Calu3 (cell line): Measurements from ENCODE around the gene SS18L1. TPM values are rescaled to one million over a fixed set of nuclear protein-coding genes. Genes with fewer than 3 reads are reported as not detected.

ENCODE experiments used
- BruUV-seq: library from RNA; stranded (reverse); fragments of 400-500 nt; replicated peaks from 2 replicates; lab custom pipeline; 2021; lab: Mats Ljungman, UMichigan
- CTCF ChIA-PET: fragments of 300-600 bp; sonication (Branson Sonifier 250); formaldehyde crosslinking; loops from one replicate; lab custom pipeline; 2022; ENCODE audit warnings: antibody characterized with exemption; lab: Charles Lee
- DNase-seq: peaks from one replicate; pipeline ENCODE4 v3.0.0; 2022
- H3K27ac Mint-ChIP-seq: one replicate; pipeline ENCODE4 v1.8.0; 2022; ENCODE audit warnings: mixed read lengths; ENCODE audit not compliant: unreplicated experiment
- H3K27me3 Mint-ChIP-seq: one replicate; pipeline ENCODE4 v1.8.0; 2022; ENCODE audit warnings: mixed read lengths; ENCODE audit not compliant: unreplicated experiment
- H3K36me3 Mint-ChIP-seq: one replicate; pipeline ENCODE4 v1.8.0; 2022; ENCODE audit warnings: mild to moderate bottlenecking, moderate library complexity, mixed read lengths; ENCODE audit not compliant: insufficient read depth, unreplicated experiment
- H3K4me1 Mint-ChIP-seq: one replicate; pipeline ENCODE4 v1.8.0; 2022; ENCODE audit warnings: mild to moderate bottlenecking, low read depth, mixed read lengths; ENCODE audit not compliant: unreplicated experiment
- H3K4me3 Mint-ChIP-seq: one replicate; pipeline ENCODE4 v1.8.0; 2022; ENCODE audit warnings: mild to moderate bottlenecking, low read depth, moderate library complexity, mixed read lengths; ENCODE audit not compliant: unreplicated experiment
- H3K9me3 Mint-ChIP-seq: one replicate; pipeline ENCODE4 v1.8.0; 2022; ENCODE audit warnings: low read depth, mixed read lengths; ENCODE audit not compliant: unreplicated experiment
- CTCF ChIP-seq: fragments of 200-600 bp; IDR thresholded peaks from one replicate; pipeline ENCODE4 v1.8.0; 2022; ENCODE audit warnings: antibody characterized with exemption; ENCODE audit not compliant: unreplicated experiment
- intact Hi-C: fragments of 100-400 bp; cut with micrococcal nuclease; formaldehyde crosslinking; loops from one replicate; pipeline ENCODE4 v1.10.0; 2022; ENCODE audit not compliant: unreplicated experiment
- total RNA-seq: library from RNA; stranded (reverse); gene quantifications from 2 replicates; pipeline ENCODE4 v1.2.3, GENCODE V29; 2022

Gene SS18L1
- total RNA-seq, 1 experiment from 2014 or later: 47.4 TPM

- H3K27ac Mint-ChIP-seq: no peak overlapping the region
- H3K4me3 Mint-ChIP-seq: no peak overlapping the region
- no peaks in the 10 kb centered on the region for H3K27me3 Mint-ChIP-seq
- no peaks in the 10 kb centered on the region for H3K4me1 Mint-ChIP-seq
- intact Hi-C loops: no loop called here
- TF ChIP-seq CTCF: no peak
- no peaks in the 10 kb centered on the region for H3K9me3 Mint-ChIP-seq
- CTCF ChIA-PET: no interaction called here
- peaks cover 45% of the 10 kb centered on the region for H3K36me3 Mint-ChIP-seq
- BruUV-seq: no TSS peak
- DNase-seq: no peak
Observed at GRCh38 chr20:62174870-62175624, 31.5 kb downstream of the SS18L1 start.

DNA sequence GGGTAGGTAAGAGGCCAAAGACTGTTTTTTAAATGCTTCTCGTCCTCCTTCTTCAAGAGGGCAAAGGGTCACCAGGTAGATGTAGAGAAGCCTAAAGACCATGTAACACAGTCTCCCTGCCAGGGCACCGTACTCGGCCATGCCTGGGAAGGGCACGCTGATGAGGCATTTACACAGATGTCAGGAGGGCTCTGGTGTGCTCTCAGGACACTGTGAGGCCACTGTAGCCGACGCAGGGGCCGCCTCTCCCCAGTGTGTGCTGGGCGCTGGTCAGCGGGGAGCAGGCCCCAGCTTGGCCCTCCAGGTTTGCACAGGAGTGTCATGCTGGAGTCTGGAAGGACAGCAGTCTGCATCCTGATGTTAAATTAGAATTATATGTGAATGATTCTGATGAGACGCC lies 32.1 kb downstream of the SS18L1 start:
- no peak for TF ChIP-seq CTCF
- BruUV-seq: no TSS peak
- CTCF ChIA-PET: no interaction called here
- DNase-seq: no peak
- no peaks in the 10 kb centered on the region for H3K4me1 Mint-ChIP-seq
- no peak overlapping the region for H3K27ac Mint-ChIP-seq
- H3K27me3 Mint-ChIP-seq: no peaks in the 10 kb centered on the region
- peaks cover 39% of the 10 kb centered on the region for H3K36me3 Mint-ChIP-seq
- intact Hi-C loops: no loop called here
- no peaks in the 10 kb centered on the region for H3K9me3 Mint-ChIP-seq
- no peak overlapping the region for H3K4me3 Mint-ChIP-seq

DNA sequence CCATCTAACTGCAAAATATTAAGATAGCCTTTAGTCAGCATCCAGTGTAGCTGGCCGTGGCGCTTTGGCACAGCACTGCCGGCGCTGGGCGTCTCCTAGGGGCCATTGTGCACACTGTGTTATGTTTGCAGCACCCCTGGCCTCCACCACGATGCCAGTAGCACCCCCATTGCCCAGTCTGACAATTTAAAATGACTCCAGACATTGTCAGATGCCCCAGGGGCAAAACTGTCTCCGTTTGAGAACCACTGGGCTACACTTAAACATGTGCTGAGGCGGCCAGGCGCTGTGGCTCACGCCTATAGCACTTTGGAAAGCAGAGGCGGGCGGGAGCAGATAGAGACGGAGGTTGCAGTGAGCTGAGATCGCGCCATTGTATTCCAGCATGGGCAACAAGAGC lies 33.3 kb downstream of the SS18L1 start:
- intact Hi-C loops: no loop called here
- Mint-ChIP-seq H3K9me3 (no peaks in the 10 kb centered on the region), H3K27me3 (no peaks in the 10 kb centered on the region), H3K36me3 (peaks cover 33% of the 10 kb centered on the region), H3K4me1 (peaks cover 4% of the 10 kb centered on the region), H3K27ac (no peak overlapping the region), H3K4me3 (no peak overlapping the region)
- CTCF ChIA-PET: no interaction called here
- no peak for TF ChIP-seq CTCF
- no TSS peak for BruUV-seq
- no peak for DNase-seq

- TF ChIP-seq CTCF: no peak
- DNase-seq: no peak
- intact Hi-C loops: no loop called here
- no peaks in the 10 kb centered on the region for H3K27me3 Mint-ChIP-seq
- BruUV-seq: no TSS peak
- H3K9me3 Mint-ChIP-seq: no peaks in the 10 kb centered on the region
- H3K36me3 Mint-ChIP-seq: peaks cover 33% of the 10 kb centered on the region
- no peak overlapping the region for H3K27ac Mint-ChIP-seq
- peaks cover 8% of the 10 kb centered on the region for H3K4me1 Mint-ChIP-seq
- CTCF ChIA-PET: interaction anchor here (0.7 to 1.1 kb wide), 2 partner anchors 58 to 125 kb away, joined by 5 to 6 read pairs; no protein-coding TSS in a partner anchor
- H3K4me3 Mint-ChIP-seq: no peak overlapping the region
Observed at GRCh38 chr20:62177307-62177706, 33.7 kb downstream of the SS18L1 start.
